Stomach smooth muscle (tissue), 2 donors: ENCODE measurements around the gene PKP1.
A peak's percentile ranks its signal among the peaks of the same experiment; 100 is the strongest.

Source experiments
- H3K27ac ChIP-seq: one replicate; pipeline ENCODE4 v1.7.0; 2013; ENCODE audit warnings: mild to moderate bottlenecking, low read length, inconsistent platforms
- H3K27me3 ChIP-seq, 2 donors: one replicate each; pipeline ENCODE4 v1.7.0; 2013; ENCODE audit warnings: low read length in 2 of 2; ENCODE audit not compliant: insufficient read depth in 2 of 2, control insufficient read depth in 1 of 2
- H3K36me3 ChIP-seq, 2 donors: one replicate each; pipeline ENCODE4 v1.7.0; 2013; ENCODE audit warnings: low read length in 2 of 2; ENCODE audit not compliant: control insufficient read depth in 2 of 2, insufficient read depth in 2 of 2
- H3K4me1 ChIP-seq: one replicate; pipeline ENCODE4 v1.7.0; 2013; ENCODE audit warnings: low read length; ENCODE audit not compliant: control insufficient read depth, insufficient read depth
- H3K4me3 ChIP-seq, 2 donors: one replicate each; pipeline ENCODE4 v1.7.0; 2013; ENCODE audit warnings: low read length in 2 of 2
- H3K9ac ChIP-seq, 2 donors: one replicate each; pipeline ENCODE4 v1.7.0; 2013; ENCODE audit warnings: low read length in 2 of 2, mild to moderate bottlenecking in 1 of 2
- H3K9me3 ChIP-seq, 2 donors: one replicate each; pipeline ENCODE4 v1.7.0; 2013; ENCODE audit warnings: low read length in 2 of 2; ENCODE audit not compliant: control insufficient read depth in 2 of 2
- donor health status: healthy.
- donor health status: Pancreatic carcinoma.

PKP1 gene

GRCh38 chr1:201282216-201282615 is 1.1 kb upstream of the PKP1 start:
- no peak overlapping the region for H3K9ac ChIP-seq
- no peak overlapping the region for H3K4me3 ChIP-seq
- no peaks in the 10 kb centered on the region for H3K9me3 ChIP-seq
- H3K4me1 ChIP-seq: peaks cover 8% of the 10 kb centered on the region
- no peak overlapping the region for H3K27ac ChIP-seq
- H3K27me3 ChIP-seq: peaks cover 29 to 32% of the 10 kb centered on the region in 2 donors
- H3K36me3 ChIP-seq: no peaks in the 10 kb centered on the region

GRCh38 chr1:201283836-201284553 is 689 bp downstream of the PKP1 start:
- Histone ChIP-seq H3K9ac (no peak overlapping the region), H3K4me1 (peaks cover 8% of the 10 kb centered on the region), H3K27me3 (peaks cover 27 to 32% of the 10 kb centered on the region in 2 donors), H3K27ac (no peak overlapping the region), H3K4me3 (peak overlapping the region in 1 of 2 donors; percentile 55), H3K9me3 (no peaks in the 10 kb centered on the region), H3K36me3 (no peaks in the 10 kb centered on the region)

- Histone ChIP-seq H3K36me3 (no peaks in the 10 kb centered on the region), H3K27ac (no peak overlapping the region), H3K27me3 (peaks cover 27 to 32% of the 10 kb centered on the region in 2 donors), H3K9me3 (no peaks in the 10 kb centered on the region), H3K4me3 (no peak overlapping the region), H3K9ac (no peak overlapping the region), H3K4me1 (peaks cover 8% of the 10 kb centered on the region)
Measured at GRCh38 chr1:201284636-201285035, 1.3 kb downstream of the PKP1 start.

- no peaks in the 10 kb centered on the region for H3K36me3 ChIP-seq
- H3K27ac ChIP-seq: no peak overlapping the region
- peaks cover 8% of the 10 kb centered on the region for H3K4me1 ChIP-seq
- peaks cover 23 to 32% of the 10 kb centered on the region in 2 donors for H3K27me3 ChIP-seq
- H3K4me3 ChIP-seq: no peak overlapping the region
- H3K9ac ChIP-seq: no peak overlapping the region
- no peaks in the 10 kb centered on the region for H3K9me3 ChIP-seq
Measured at GRCh38 chr1:201285846-201286245, 2.5 kb downstream of the PKP1 start.

GRCh38 chr1:201286445-201286844 is 3.1 kb downstream of the PKP1 start:
- Histone ChIP-seq H3K27ac (no peak overlapping the region), H3K4me3 (no peak overlapping the region), H3K9me3 (no peaks in the 10 kb centered on the region), H3K27me3 (peaks cover 23 to 27% of the 10 kb centered on the region in 2 donors), H3K9ac (no peak overlapping the region), H3K4me1 (peaks cover 8% of the 10 kb centered on the region), H3K36me3 (no peaks in the 10 kb centered on the region)

- Histone ChIP-seq H3K4me3 (no peak overlapping the region), H3K27me3 (peaks cover 15% of the 10 kb centered on the region in 2 donors), H3K4me1 (peaks cover 7% of the 10 kb centered on the region), H3K9ac (no peak overlapping the region), H3K36me3 (no peaks in the 10 kb centered on the region), H3K27ac (no peak overlapping the region), H3K9me3 (no peaks in the 10 kb centered on the region)
Measured at GRCh38 chr1:201288007-201288406, 4.7 kb downstream of the PKP1 start.

GRCh38 chr1:201288765-201289164 is 5.5 kb downstream of the PKP1 start:
- H3K27ac ChIP-seq: no peak overlapping the region
- no peaks in the 10 kb centered on the region for H3K36me3 ChIP-seq
- H3K9me3 ChIP-seq: no peaks in the 10 kb centered on the region
- no peak overlapping the region for H3K9ac ChIP-seq
- H3K4me3 ChIP-seq: no peak overlapping the region
- H3K27me3 ChIP-seq: peaks cover 9 to 11% of the 10 kb centered on the region in 2 donors
- H3K4me1 ChIP-seq: peaks cover under 1% of the 10 kb centered on the region

GRCh38 chr1:201290551-201290950 is 7.2 kb downstream of the PKP1 start:
- Histone ChIP-seq H3K36me3 (no peaks in the 10 kb centered on the region), H3K27me3 (peaks cover 0 to 3% of the 10 kb centered on the region in 2 donors), H3K27ac (no peak overlapping the region), H3K4me1 (no peaks in the 10 kb centered on the region), H3K9me3 (no peaks in the 10 kb centered on the region), H3K4me3 (no peak overlapping the region), H3K9ac (no peak overlapping the region)

- peaks cover 3 to 4% of the 10 kb centered on the region in 2 donors for H3K27me3 ChIP-seq
- H3K4me3 ChIP-seq: no peak overlapping the region
Measured at GRCh38 chr1:201291916-201292315, 8.6 kb downstream of the PKP1 start.

GRCh38 chr1:201294876-201295275 is 11.6 kb downstream of the PKP1 start:
- Histone ChIP-seq H3K4me1 (no peaks in the 10 kb centered on the region), H3K9me3 (no peaks in the 10 kb centered on the region), H3K27me3 (peaks cover 2 to 4% of the 10 kb centered on the region in 2 donors), H3K4me3 (no peak overlapping the region), H3K36me3 (no peaks in the 10 kb centered on the region), H3K9ac (no peak overlapping the region), H3K27ac (no peak overlapping the region)

More at GRCh38 chr1:201291916-201292315, 8.6 kb downstream of the PKP1 start:
- Histone ChIP-seq H3K4me1 (no peaks in the 10 kb centered on the region), H3K9me3 (no peaks in the 10 kb centered on the region), H3K27ac (no peak overlapping the region), H3K36me3 (no peaks in the 10 kb centered on the region), H3K9ac (no peak overlapping the region)

- Histone ChIP-seq H3K4me3 (no peak overlapping the region), H3K4me1 (no peaks in the 10 kb centered on the region), H3K9ac (no peak overlapping the region), H3K9me3 (no peaks in the 10 kb centered on the region), H3K36me3 (no peaks in the 10 kb centered on the region), H3K27ac (no peak overlapping the region), H3K27me3 (peaks cover 4% of the 10 kb centered on the region in 2 donors)
Measured at GRCh38 chr1:201295346-201295745, 12.0 kb downstream of the PKP1 start.
